ENCODE measurements around the gene RAB20. TPM values are rescaled to one million over a fixed set of nuclear protein-coding genes. Genes with fewer than 3 reads are reported as not detected.

The RAB20 gene
- total and polyA plus RNA-seq, 10 of the 15 experiments (the other 5 are each of a cell fraction or from before 2014, with no cell fraction given), result 0.48 to 33.1 (median 9.6) TPM

DNA sequence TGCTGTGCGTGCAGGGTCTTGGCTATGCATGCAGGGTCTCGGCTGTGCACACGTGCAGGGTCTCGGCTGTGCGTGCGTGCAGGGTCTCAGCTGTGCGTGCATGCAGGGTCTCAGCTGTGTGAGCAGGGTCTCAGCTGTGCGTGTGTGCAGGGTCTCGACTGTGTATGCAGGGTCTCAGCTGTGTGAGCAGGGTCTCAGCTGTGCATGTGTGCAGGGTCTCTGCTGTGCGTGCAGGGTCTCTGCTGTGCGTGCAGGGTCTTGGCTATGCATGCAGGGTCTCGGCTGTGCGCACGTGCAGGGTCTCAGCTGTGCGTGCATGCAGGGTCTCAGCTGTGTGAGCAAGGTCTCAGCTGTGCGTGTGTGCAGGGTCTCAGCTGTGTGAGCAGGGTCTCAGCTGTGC lies 42.5 kb downstream of the RAB20 start:
- no peak overlapping the region for H3K27ac ChIP-seq (ENCODE audit: control insufficient read depth, insufficient read depth)
- H3K9ac ChIP-seq (ENCODE audit: control insufficient read depth, insufficient read depth, low read length), result no peak overlapping the region
- FAIRE-seq (no peak), DNase-seq (ENCODE audit: low read depth, low spot score) (no peak), ATAC-seq (no peak)
- no peak overlapping the region for H3K4me3 ChIP-seq
- no peak overlapping the region for H2AFZ ChIP-seq (ENCODE audit: control insufficient read depth, low read depth, low read length)
- intact Hi-C loops (cut with micrococcal nuclease; ENCODE audit: unreplicated experiment), result no loop called here
- H3K36me3 ChIP-seq (ENCODE audit: control insufficient read depth in 2 of 2, insufficient read depth in 2 of 2, low read length in 1 of 2), result peaks cover 4 to 5% of the 10 kb centered on the region in 2 experiments; a peak in 3 of 4 replicates
- in situ Hi-C loops (cut with MboI), result no loop called here
- SMC1A ChIA-PET (ENCODE audit: uncharacterized antibody, unreplicated experiment), result interaction anchor here (1.0 kb wide), 1 partner anchor 63 kb away, joined by 3 read pairs; no protein-coding TSS in a partner anchor
- peaks cover 3% of the 10 kb centered on the region; the same call in 1 of the 2 replicates for H4K20me1 ChIP-seq (ENCODE audit: control insufficient read depth, insufficient read depth)
- BruUV-seq (replicated peaks), result no TSS peak
- POLR2A ChIA-PET, result interaction anchor here (0.6 kb wide), 1 partner anchor 10 kb away, joined by 5 read pairs; no protein-coding TSS in a partner anchor
- H3K4me1 ChIP-seq (ENCODE audit: control insufficient read depth, insufficient read depth, low read length), result peaks cover 4% of the 10 kb centered on the region; the same call in 1 of the 2 replicates
- no peaks in the 10 kb centered on the region for H3K27me3 ChIP-seq (replicated peaks in 1 of 2; ENCODE audit: control insufficient read depth in 2 of 2, insufficient read depth in 2 of 2, low read length in 1 of 2)
- RAD21 ChIA-PET (ENCODE audit: unreplicated experiment), result no interaction called here
- WGBS (ENCODE audit: insufficient coverage, insufficient replicate concordance, low lambda C conversion rate, missing lambda C conversion rate), result 72% methylated on average over 16 of the region's 16 CpGs
- H3K4me2 ChIP-seq (ENCODE audit: control insufficient read depth, insufficient read depth), result no peak overlapping the region
- CTCF ChIA-PET, result interaction anchor here (1.8 kb wide), 1 partner anchor 63 kb away, joined by 9 read pairs; no protein-coding TSS in a partner anchor
- no peaks in the 10 kb centered on the region for H3K9me3 ChIP-seq (replicated peaks; ENCODE audit: control insufficient read depth, insufficient read depth, low read length)
- H3K79me2 ChIP-seq (ENCODE audit: control insufficient read depth, insufficient read depth, low read length), result no peaks in the 10 kb centered on the region
- TF ChIP-seq, protein P1, sequence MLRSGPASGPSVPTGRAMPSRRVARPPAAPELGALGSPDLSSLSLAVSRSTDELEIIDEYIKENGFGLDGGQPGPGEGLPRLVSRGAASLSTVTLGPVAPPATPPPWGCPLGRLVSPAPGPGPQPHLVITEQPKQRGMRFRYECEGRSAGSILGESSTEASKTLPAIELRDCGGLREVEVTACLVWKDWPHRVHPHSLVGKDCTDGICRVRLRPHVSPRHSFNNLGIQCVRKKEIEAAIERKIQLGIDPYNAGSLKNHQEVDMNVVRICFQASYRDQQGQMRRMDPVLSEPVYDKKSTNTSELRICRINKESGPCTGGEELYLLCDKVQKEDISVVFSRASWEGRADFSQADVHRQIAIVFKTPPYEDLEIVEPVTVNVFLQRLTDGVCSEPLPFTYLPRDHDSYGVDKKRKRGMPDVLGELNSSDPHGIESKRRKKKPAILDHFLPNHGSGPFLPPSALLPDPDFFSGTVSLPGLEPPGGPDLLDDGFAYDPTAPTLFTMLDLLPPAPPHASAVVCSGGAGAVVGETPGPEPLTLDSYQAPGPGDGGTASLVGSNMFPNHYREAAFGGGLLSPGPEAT (IDR thresholded peaks at IDR 0.05; ENCODE audit: low read depth), result no peak
- TF ChIP-seq ZBTB33 (IDR thresholded peaks at IDR 0.05) (no peak), NR2C2 (IDR thresholded peaks at IDR 0.05; ENCODE audit: borderline replicate concordance, control insufficient read depth, insufficient read length, low read depth) (no peak), IKZF1 (conservative IDR thresholded peaks at IDR 0.05) (no peak), HDGF (IDR thresholded peaks at IDR 0.05) (no peak), CBFB (IDR thresholded peaks at IDR 0.05; ENCODE audit: low read depth) (no peak), REST (IDR thresholded peaks at IDR 0.05; ENCODE audit: low read depth, low read length) (no peak), IRF5 (IDR thresholded peaks at IDR 0.05; ENCODE audit: borderline replicate concordance) (no peak), CREM (IDR thresholded peaks at IDR 0.05; ENCODE audit: low read depth) (no peak)
- TF ChIP-seq, protein P2, sequence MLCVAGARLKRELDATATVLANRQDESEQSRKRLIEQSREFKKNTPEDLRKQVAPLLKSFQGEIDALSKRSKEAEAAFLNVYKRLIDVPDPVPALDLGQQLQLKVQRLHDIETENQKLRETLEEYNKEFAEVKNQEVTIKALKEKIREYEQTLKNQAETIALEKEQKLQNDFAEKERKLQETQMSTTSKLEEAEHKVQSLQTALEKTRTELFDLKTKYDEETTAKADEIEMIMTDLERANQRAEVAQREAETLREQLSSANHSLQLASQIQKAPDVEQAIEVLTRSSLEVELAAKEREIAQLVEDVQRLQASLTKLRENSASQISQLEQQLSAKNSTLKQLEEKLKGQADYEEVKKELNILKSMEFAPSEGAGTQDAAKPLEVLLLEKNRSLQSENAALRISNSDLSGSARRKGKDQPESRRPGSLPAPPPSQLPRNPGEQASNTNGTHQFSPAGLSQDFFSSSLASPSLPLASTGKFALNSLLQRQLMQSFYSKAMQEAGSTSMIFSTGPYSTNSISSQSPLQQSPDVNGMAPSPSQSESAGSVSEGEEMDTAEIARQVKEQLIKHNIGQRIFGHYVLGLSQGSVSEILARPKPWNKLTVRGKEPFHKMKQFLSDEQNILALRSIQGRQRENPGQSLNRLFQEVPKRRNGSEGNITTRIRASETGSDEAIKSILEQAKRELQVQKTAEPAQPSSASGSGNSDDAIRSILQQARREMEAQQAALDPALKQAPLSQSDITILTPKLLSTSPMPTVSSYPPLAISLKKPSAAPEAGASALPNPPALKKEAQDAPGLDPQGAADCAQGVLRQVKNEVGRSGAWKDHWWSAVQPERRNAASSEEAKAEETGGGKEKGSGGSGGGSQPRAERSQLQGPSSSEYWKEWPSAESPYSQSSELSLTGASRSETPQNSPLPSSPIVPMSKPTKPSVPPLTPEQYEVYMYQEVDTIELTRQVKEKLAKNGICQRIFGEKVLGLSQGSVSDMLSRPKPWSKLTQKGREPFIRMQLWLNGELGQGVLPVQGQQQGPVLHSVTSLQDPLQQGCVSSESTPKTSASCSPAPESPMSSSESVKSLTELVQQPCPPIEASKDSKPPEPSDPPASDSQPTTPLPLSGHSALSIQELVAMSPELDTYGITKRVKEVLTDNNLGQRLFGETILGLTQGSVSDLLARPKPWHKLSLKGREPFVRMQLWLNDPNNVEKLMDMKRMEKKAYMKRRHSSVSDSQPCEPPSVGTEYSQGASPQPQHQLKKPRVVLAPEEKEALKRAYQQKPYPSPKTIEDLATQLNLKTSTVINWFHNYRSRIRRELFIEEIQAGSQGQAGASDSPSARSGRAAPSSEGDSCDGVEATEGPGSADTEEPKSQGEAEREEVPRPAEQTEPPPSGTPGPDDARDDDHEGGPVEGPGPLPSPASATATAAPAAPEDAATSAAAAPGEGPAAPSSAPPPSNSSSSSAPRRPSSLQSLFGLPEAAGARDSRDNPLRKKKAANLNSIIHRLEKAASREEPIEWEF (IDR thresholded peaks at IDR 0.05; ENCODE audit: insufficient replicate concordance, low read depth, low read length), result no peak
